IMR-90 (cell line): ENCODE data around the gene CLK4. TPM values are rescaled to one million over a fixed set of nuclear protein-coding genes. Genes with fewer than 3 reads are reported as not detected.
"Not testable (repeated sequence)": the region's sequence is repeated elsewhere in the genome, so short reads cannot be mapped to it uniquely, and the experiment has no call there.

Experiments used
- ATAC-seq: fragments of 200-7000 bp; cut with Tn5 transposase; 2 replicates; pipeline ENCODE4 v1.9.1; 2020; ENCODE audit warnings: low read depth, mild to moderate bottlenecking, moderate library complexity
- BruUV-seq: library from RNA; stranded (reverse); fragments of 400-500 nt; replicated peaks from 2 replicates; lab custom pipeline; 2021; lab: Mats Ljungman, UMichigan
- CTCF ChIA-PET: fragments of 300-600 bp; formaldehyde crosslinking; extraction: SDS; loops from one replicate; lab custom pipeline; 2021; ENCODE audit warnings: antibody characterized with exemption; lab: Yijun Ruan, JAX
- POLR2A ChIA-PET: fragments of 300-600 bp; sonication (Branson Sonifier 250); formaldehyde crosslinking; loops from one replicate; lab custom pipeline; 2022; ENCODE audit warnings: antibody characterized with exemption; ENCODE audit not compliant: unreplicated experiment; lab: Charles Lee
- DNase-seq: peaks from one replicate; pipeline ENCODE4 v3.0.0; 2013
- H2AFZ ChIP-seq: replicated peaks from 2 replicates; pipeline ENCODE3; 2013; ENCODE audit warnings: low read length, mild to moderate bottlenecking; ENCODE audit not compliant: poor library complexity
- H2AK5ac ChIP-seq: 2 replicates; pipeline ENCODE4 v1.6.1; 2013; ENCODE audit warnings: low read depth, low read length, inconsistent platforms
- H2AK9ac ChIP-seq: replicated peaks from 2 replicates; pipeline ENCODE3; 2013; ENCODE audit warnings: mild to moderate bottlenecking, low read depth, low read length, moderate library complexity; ENCODE audit not compliant: poor library complexity
- H2BK120ac ChIP-seq: 2 replicates; pipeline ENCODE4 v1.6.1; 2013; ENCODE audit warnings: low read depth, low read length, inconsistent platforms
- H2BK15ac ChIP-seq: 3 replicates; pipeline ENCODE4 v1.6.1; 2013; ENCODE audit warnings: low read depth, low read length, inconsistent platforms
- H2BK20ac ChIP-seq: 2 replicates; pipeline ENCODE4 v1.6.1; 2013; ENCODE audit warnings: low read depth, mild to moderate bottlenecking, inconsistent platforms, low read length, moderate library complexity
- H2BK5ac ChIP-seq: 2 replicates; pipeline ENCODE4 v1.6.1; 2013; ENCODE audit warnings: mild to moderate bottlenecking, low read depth, low read length, inconsistent platforms; ENCODE audit not compliant: poor library complexity, severe bottlenecking
- H3K14ac ChIP-seq: replicated peaks from 2 replicates; pipeline ENCODE4 v1.6.1; 2013; ENCODE audit warnings: low read depth, low read length, inconsistent platforms
- H3K18ac ChIP-seq: 2 replicates; pipeline ENCODE4 v1.6.1; 2013; ENCODE audit warnings: low read depth, low read length, control low read depth
- H3K23ac ChIP-seq: 2 replicates; pipeline ENCODE4 v1.6.1; 2013; ENCODE audit warnings: low read depth, low read length, inconsistent platforms
- H3K27ac ChIP-seq: 2 replicates; pipeline ENCODE4 v1.5.1; 2013; ENCODE audit warnings: mild to moderate bottlenecking, control low read depth, low read length; ENCODE audit not compliant: insufficient read depth
- H3K27me3 ChIP-seq: 2 replicates; pipeline ENCODE4 v1.6.1; 2013; ENCODE audit warnings: low read length; ENCODE audit not compliant: control insufficient read depth, insufficient read depth
- H3K36me3 ChIP-seq: 2 replicates; pipeline ENCODE4 v1.6.1; 2013; ENCODE audit warnings: low read length, mixed read lengths; ENCODE audit not compliant: control insufficient read depth, insufficient read depth
- H3K4ac ChIP-seq: 2 replicates; pipeline ENCODE4 v1.6.1; 2013; ENCODE audit warnings: low read depth, low read length, inconsistent platforms
- H3K4me1 ChIP-seq: 2 replicates; pipeline ENCODE4 v1.6.1; 2013; ENCODE audit warnings: low read length, mixed read lengths; ENCODE audit not compliant: control insufficient read depth, insufficient read depth
- H3K4me2 ChIP-seq: 2 replicates; pipeline ENCODE4 v1.6.1; 2013; ENCODE audit warnings: low read depth, mild to moderate bottlenecking, control low read depth, low read length, moderate library complexity
- H3K4me3 ChIP-seq: 2 replicates; pipeline ENCODE4 v1.5.1; 2013; ENCODE audit warnings: low read depth, mild to moderate bottlenecking, control low read depth, low read length, moderate library complexity; ENCODE audit not compliant: insufficient read depth
- H3K56ac ChIP-seq: 2 replicates; pipeline ENCODE4 v1.6.1; 2013; ENCODE audit warnings: low read length, inconsistent platforms; ENCODE audit not compliant: insufficient read depth; ENCODE audit errors: extremely low read depth
- H3K79me1 ChIP-seq, 2 experiments: 2 replicates each; pipeline ENCODE4 v1.6.1; 2013; ENCODE audit warnings: low read length in 2 of 2, inconsistent platforms in 1 of 2, low read depth in 1 of 2
- H3K9ac ChIP-seq: 2 replicates; pipeline ENCODE4 v1.6.1; 2013; ENCODE audit warnings: low read depth, low read length, control low read depth
- H3K9me1 ChIP-seq: 2 replicates; pipeline ENCODE4 v1.6.1; 2013; ENCODE audit warnings: low read length, inconsistent platforms; ENCODE audit not compliant: insufficient read depth
- H3K9me3 ChIP-seq: 2 replicates; pipeline ENCODE4 v1.6.1; 2013; ENCODE audit warnings: low read length; ENCODE audit not compliant: control insufficient read depth, insufficient read depth
- H4K20me1 ChIP-seq: 2 replicates; pipeline ENCODE4 v1.6.1; 2013; ENCODE audit warnings: low read length, inconsistent platforms; ENCODE audit not compliant: insufficient read depth
- H4K5ac ChIP-seq: 2 replicates; pipeline ENCODE4 v1.6.1; 2013; ENCODE audit warnings: mild to moderate bottlenecking, low read depth, low read length, control low read depth
- H4K8ac ChIP-seq, 2 experiments: 2 replicates each; pipeline ENCODE4 v1.6.1; 2013; ENCODE audit warnings: low read depth in 2 of 2, low read length in 2 of 2, control low read depth in 1 of 2, inconsistent platforms in 1 of 2
- H4K91ac ChIP-seq: 2 replicates; pipeline ENCODE4 v1.6.1; 2013; ENCODE audit warnings: low read depth, low read length, inconsistent platforms; ENCODE audit not compliant: insufficient read depth
- WGBS, 2 experiments: methylation state at CpG; one replicate each; pipeline versions ENCODE4 v1.1.5 to v1.1.7; 2013; ENCODE audit warnings: missing lambda C conversion rate in 2 of 2; ENCODE audit not compliant: insufficient read length in 1 of 2; ENCODE audit errors: extremely low coverage in 2 of 2; 5-methylcytosine and 5-hydroxymethylcytosine counted together
- dilution Hi-C: fragments of 300-500 bp; cut with HindIII; formaldehyde crosslinking; loops from one replicate; pipeline ENCODE4 v1.14.3; 2018; ENCODE audit warnings: low sequenced_read_pairs; ENCODE audit not compliant: unreplicated experiment
- in situ Hi-C: fragments of 300-500 bp; cut with MboI; formaldehyde crosslinking; loops from 3 replicates; pipeline ENCODE4 v1.14.3; 2019; ENCODE audit warnings: low sequenced_read_pairs, inconsistent platforms, mixed read lengths
- intact Hi-C: fragments of 100-400 bp; cut with micrococcal nuclease; formaldehyde crosslinking; loops from 2 replicates; pipeline ENCODE4 v1.10.0; 2022
- polyA plus RNA-seq, 3 experiments: library from polyadenylated mRNA; depleted of rRNA; stranded (reverse); fragments of >200 nt; gene quantifications; 2 replicates each; pipeline ENCODE4 v1.2.3, GENCODE V29; 2012; ENCODE audit warnings: low replicate concordance in 1 of 3
- total RNA-seq: library from RNA; depleted of rRNA; stranded (reverse); fragments of >200 nt; gene quantifications from 2 replicates; pipeline ENCODE4 v1.2.3, GENCODE V29; 2012

The CLK4 gene
- total and polyA plus RNA-seq, 2 of the 4 experiments (the other 2 are of a cell fraction), result 8.2 to 11.9 TPM

DNA sequence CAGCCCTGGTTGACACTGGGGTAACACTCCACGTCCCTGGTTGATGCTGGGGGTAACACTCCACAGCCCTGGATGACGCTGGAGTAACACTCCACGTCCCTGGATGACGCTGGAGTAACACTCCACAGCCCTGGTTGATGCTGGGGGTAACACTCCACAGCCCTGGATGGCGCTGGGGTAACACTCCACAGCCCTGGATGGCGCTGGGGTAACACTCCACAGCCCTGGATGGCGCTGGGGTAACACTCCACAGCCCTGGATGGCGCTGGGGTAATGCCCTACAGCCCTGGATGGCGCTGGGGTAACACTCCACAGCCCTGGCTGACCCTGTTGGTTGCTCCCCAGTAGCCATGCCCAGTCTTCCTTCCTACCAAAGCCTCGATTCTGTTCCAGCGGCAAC lies 41.4 kb downstream of the CLK4 start:
- intact Hi-C loops, CTCF ChIA-PET, H3K4me2 ChIP-seq, H3K79me1 ChIP-seq, H2BK20ac ChIP-seq, BruUV-seq, H3K23ac ChIP-seq, H2BK5ac ChIP-seq, H3K56ac ChIP-seq, H2AK5ac ChIP-seq, H3K27ac ChIP-seq, H3K9ac ChIP-seq, H3K18ac ChIP-seq, H3K4ac ChIP-seq, H3K4me1 ChIP-seq, H3K14ac ChIP-seq, POLR2A ChIA-PET, in situ Hi-C loops, dilution Hi-C loops, H4K8ac ChIP-seq, H4K91ac ChIP-seq, H3K9me3 ChIP-seq, H2BK15ac ChIP-seq, H2BK120ac ChIP-seq, H3K4me3 ChIP-seq, H3K36me3 ChIP-seq, H4K5ac ChIP-seq, H3K9me1 ChIP-seq, H4K20me1 ChIP-seq: not testable (repeated sequence)
- DNase-seq, result peak; percentile 40
- 75% methylated on average over 7 of the region's 11 CpGs; no CpG with 5 or more reads in 1 of the 2 experiments for WGBS, 2 experiments
- ATAC-seq, result peak; percentile 30; the same call in 1 of the 2 replicates
- H3K27me3 ChIP-seq, result peaks cover 28% of the 10 kb centered on the region
- peak overlapping the region; percentile 2 for H2AK9ac ChIP-seq
- peak overlapping the region; percentile 8 for H2AFZ ChIP-seq
